BLaER1 treated with 17β-estradiol and CSF1 and Interleukin-3, amounts not matched to agents 10 nM and 100 nM (cell line): Measurements from ENCODE around the gene POLR2A.
A peak's percentile ranks its signal among the peaks of the same experiment; 100 is the strongest.

Experiments
- H3K27ac ChIP-seq, 11 experiments: shearing (Covaris generic); formaldehyde crosslinking; 2 replicates each; pipeline ENCODE4 v1.8.1; 2022
- H3K27me3 ChIP-seq, 11 experiments: shearing (Covaris generic); formaldehyde crosslinking; 2 replicates each; pipeline ENCODE4 v1.8.1; 2022
- H3K36me3 ChIP-seq, 11 experiments: shearing (Covaris generic); formaldehyde crosslinking; 2 replicates each; pipeline ENCODE4 v1.8.1; 2022
- H3K4me1 ChIP-seq, 10 experiments: shearing (Covaris generic); formaldehyde crosslinking; 2 replicates each; pipeline ENCODE4 v1.8.1; 2022
- H3K4me2 ChIP-seq, 11 experiments: shearing (Covaris generic); formaldehyde crosslinking; 2 replicates each; pipeline ENCODE4 v1.8.1; 2022
- H3K4me3 ChIP-seq, 10 experiments: shearing (Covaris generic); formaldehyde crosslinking; 2 replicates each; pipeline ENCODE4 v1.8.1; 2022
- H3K9ac ChIP-seq, 11 experiments: shearing (Covaris generic); formaldehyde crosslinking; 2 replicates each; pipeline ENCODE4 v1.8.1; 2022
- H3K9me3 ChIP-seq, 11 experiments: shearing (Covaris generic); formaldehyde crosslinking; replicated peaks in 1 of 11; 2 replicates each; pipeline ENCODE4 v1.8.1; 2022
- H4K20me1 ChIP-seq, 11 experiments: shearing (Covaris generic); formaldehyde crosslinking; 2 replicates each; pipeline ENCODE4 v1.8.1; 2022
- Cebpa-rat ChIP-seq, 11 experiments: shearing (Covaris generic); IDR thresholded peaks; 2 replicates each; pipeline ENCODE4 v1.8.1; 2022

The POLR2A gene

DNA sequence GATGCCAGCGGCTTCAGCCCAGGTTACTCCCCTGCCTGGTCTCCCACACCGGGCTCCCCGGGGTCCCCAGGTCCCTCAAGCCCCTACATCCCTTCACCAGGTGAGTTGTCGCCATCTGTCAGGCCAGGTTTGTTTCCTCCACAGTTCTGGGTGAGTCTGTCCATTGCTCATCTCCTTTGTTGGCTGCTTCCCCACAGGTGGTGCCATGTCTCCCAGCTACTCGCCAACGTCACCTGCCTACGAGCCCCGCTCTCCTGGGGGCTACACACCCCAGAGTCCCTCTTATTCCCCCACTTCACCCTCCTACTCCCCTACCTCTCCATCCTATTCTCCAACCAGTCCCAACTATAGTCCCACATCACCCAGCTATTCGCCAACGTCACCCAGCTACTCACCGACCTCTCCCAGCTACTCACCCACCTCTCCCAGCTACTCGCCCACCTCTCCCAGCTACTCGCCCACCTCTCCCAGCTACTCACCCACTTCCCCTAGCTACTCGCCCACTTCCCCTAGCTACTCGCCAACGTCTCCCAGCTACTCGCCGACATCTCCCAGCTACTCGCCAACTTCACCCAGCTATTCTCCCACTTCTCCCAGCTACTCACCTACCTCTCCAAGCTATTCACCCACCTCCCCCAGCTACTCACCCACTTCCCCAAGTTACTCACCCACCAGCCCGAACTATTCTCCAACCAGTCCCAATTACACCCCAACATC, 28.8 kb downstream of the POLR2A start:
- peaks cover 0 to 54% (median 43%) of the 10 kb centered on the region in 11 experiments; a peak in 18 of 22 replicates for H4K20me1 ChIP-seq
- no peaks in the 10 kb centered on the region for H3K27me3 ChIP-seq
- H3K36me3 ChIP-seq: peaks cover 62 to 91% (median 79%) of the 10 kb centered on the region in 11 experiments
- no peak overlapping the region for H3K4me3 ChIP-seq
- TF ChIP-seq Cebpa-rat (IDR thresholded peaks at IDR 0.05): no peak
- H3K27ac ChIP-seq: no peak overlapping the region
- no peaks in the 10 kb centered on the region for H3K9me3 ChIP-seq
- H3K4me2 ChIP-seq: no peak overlapping the region
- no peak overlapping the region; a peak in 1 of 22 replicates for H3K9ac ChIP-seq
- H3K4me1 ChIP-seq: peaks cover 0 to 33% (median 21%) of the 10 kb centered on the region in 10 experiments; a peak in 17 of 20 replicates

DNA sequence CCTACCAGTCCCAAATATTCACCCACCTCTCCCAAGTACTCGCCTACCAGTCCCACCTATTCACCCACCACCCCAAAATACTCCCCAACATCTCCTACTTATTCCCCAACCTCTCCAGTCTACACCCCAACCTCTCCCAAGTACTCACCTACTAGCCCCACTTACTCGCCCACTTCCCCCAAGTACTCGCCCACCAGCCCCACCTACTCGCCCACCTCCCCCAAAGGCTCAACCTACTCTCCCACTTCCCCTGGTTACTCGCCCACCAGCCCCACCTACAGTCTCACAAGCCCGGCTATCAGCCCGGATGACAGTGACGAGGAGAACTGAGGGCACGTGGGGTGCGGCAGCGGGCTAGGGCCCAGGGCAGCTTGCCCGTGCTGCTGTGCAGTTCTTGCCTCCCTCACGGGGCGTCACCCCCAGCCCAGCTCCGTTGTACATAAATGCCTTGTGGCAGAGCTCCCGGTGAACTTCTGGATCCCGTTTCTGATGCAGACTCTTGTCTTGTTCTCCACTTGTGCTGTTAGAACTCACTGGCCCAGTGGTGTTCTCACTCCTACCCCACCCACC, 29.8 kb downstream of the POLR2A start:
- peaks cover 0 to 33% (median 21%) of the 10 kb centered on the region in 10 experiments; a peak in 17 of 20 replicates for H3K4me1 ChIP-seq
- H3K4me3 ChIP-seq: no peak overlapping the region
- peaks cover 52 to 89% (median 70%) of the 10 kb centered on the region in 11 experiments for H3K36me3 ChIP-seq
- no peak overlapping the region for H3K4me2 ChIP-seq
- H3K9me3 ChIP-seq: no peaks in the 10 kb centered on the region
- H3K27ac ChIP-seq: peak overlapping the region in 1 of 11 experiments; percentile 6; a peak in 2 of 22 replicates
- H3K27me3 ChIP-seq: no peaks in the 10 kb centered on the region
- H3K9ac ChIP-seq: no peak overlapping the region
- TF ChIP-seq Cebpa-rat (IDR thresholded peaks at IDR 0.05): no peak
- peaks cover 0 to 50% (median 42%) of the 10 kb centered on the region in 11 experiments; a peak in 18 of 22 replicates for H4K20me1 ChIP-seq

DNA sequence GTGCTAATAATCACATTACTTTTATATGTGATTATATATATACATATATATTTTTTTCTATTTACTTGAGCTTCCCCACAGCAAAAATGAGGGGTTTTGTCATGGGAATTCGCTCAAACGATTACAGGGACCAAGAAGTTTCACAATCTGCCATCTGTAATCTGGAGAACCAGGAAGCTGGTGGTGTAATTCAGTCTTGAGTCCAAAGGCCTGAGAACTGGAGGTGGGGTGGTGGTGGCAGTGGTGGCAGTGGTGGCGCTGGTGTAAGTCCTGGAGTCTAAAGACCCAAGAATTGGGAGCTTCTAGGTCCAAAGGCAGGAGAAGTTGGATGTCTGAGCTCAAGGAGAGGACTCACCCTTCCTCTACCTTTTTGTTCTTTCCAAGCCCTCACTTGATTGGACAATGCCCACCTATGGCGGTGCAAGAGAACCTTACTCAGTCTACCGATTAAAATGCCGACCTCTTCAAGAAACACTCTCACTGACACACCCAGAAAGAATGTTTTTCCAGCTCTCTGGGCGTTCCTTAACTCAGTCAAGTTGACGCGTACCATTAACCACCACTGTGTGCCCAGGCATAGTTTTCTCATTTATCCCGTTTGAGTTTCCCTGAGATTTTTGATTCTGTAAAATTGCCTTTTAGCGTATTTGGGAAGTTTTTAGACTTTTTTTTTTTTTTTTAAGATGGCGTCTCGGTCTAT, 31.9 kb downstream of the POLR2A start:
- Histone ChIP-seq H3K4me2 (peak overlapping the region in 9 of 11 experiments; percentile 31 to 72 (median 57); a peak in 17 of 22 replicates), H3K9ac (peak overlapping the region in 7 of 11 experiments; percentile 2 to 47 (median 21); a peak in 10 of 22 replicates), H3K36me3 (peaks cover 31 to 68% (median 49%) of the 10 kb centered on the region in 11 experiments), H3K27me3 (no peaks in the 10 kb centered on the region), H3K27ac (peak overlapping the region; percentile 13 to 66 (median 50); a peak in 18 of 22 replicates), H4K20me1 (peaks cover 0 to 35% (median 29%) of the 10 kb centered on the region in 11 experiments; a peak in 17 of 22 replicates), H3K4me1 (peaks cover 0 to 33% (median 21%) of the 10 kb centered on the region in 10 experiments; a peak in 17 of 20 replicates), H3K9me3 (no peaks in the 10 kb centered on the region), H3K4me3 (no peak overlapping the region; a peak in 1 of 20 replicates)
- peak in 2 of 11 experiments; percentile 21 to 25; a peak in 2 of 22 replicates for TF ChIP-seq Cebpa-rat (IDR thresholded peaks at IDR 0.05)

DNA sequence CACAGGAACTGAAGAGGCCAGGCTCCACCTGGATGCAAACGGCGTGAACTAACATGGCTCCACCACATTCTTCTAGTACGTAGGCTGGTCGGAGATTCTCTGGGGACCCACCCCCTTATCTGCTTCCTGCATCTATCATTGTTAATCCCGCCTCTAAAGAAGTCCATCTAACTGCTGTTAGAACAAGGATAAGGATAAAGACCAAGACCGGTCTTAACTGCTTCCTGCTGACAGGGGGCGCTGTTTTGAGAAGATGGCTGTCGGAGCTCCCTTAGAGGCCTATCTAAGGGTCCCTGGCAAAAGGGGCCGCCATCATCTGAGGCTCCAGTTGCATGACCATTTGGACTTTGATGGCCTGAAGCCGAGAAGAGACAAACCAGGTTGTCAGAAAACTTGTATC, 38.9 kb downstream of the POLR2A start:
- Histone ChIP-seq H3K27me3 (no peaks in the 10 kb centered on the region), H3K27ac (no peak overlapping the region), H3K36me3 (peaks cover 0 to 9% (median 4%) of the 10 kb centered on the region in 11 experiments; a peak in 3 of 22 replicates), H3K4me2 (no peak overlapping the region), H4K20me1 (no peaks in the 10 kb centered on the region), H3K9me3 (peaks cover 17 to 33% (median 21%) of the 10 kb centered on the region in 11 experiments), H3K4me3 (no peak overlapping the region), H3K4me1 (peaks cover 0 to 4% (median 0%) of the 10 kb centered on the region in 10 experiments; a peak in 1 of 20 replicates), H3K9ac (no peak overlapping the region)
- no peak for TF ChIP-seq Cebpa-rat (IDR thresholded peaks at IDR 0.05)

DNA sequence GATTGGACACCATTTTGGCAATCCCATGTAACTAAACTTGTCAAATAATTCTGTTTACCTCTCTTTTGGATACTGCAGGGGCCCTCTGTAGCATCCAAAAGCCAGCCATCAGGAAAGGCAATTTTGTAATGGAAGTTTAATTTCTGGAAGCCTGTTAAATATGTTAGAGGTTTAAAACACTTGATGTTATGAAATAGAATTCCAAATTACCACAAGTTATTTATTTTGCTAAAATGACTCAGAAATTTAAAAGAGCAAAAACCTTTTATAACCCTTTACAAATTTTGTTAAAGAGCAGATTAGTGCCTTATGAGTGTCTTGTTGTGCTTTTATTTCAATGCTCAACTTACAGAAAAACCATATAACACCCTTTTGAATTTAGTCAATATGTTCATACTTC, 44.7 kb downstream of the POLR2A start:
- TF ChIP-seq Cebpa-rat (IDR thresholded peaks at IDR 0.05): no peak
- H3K9ac ChIP-seq: no peak overlapping the region

DNA sequence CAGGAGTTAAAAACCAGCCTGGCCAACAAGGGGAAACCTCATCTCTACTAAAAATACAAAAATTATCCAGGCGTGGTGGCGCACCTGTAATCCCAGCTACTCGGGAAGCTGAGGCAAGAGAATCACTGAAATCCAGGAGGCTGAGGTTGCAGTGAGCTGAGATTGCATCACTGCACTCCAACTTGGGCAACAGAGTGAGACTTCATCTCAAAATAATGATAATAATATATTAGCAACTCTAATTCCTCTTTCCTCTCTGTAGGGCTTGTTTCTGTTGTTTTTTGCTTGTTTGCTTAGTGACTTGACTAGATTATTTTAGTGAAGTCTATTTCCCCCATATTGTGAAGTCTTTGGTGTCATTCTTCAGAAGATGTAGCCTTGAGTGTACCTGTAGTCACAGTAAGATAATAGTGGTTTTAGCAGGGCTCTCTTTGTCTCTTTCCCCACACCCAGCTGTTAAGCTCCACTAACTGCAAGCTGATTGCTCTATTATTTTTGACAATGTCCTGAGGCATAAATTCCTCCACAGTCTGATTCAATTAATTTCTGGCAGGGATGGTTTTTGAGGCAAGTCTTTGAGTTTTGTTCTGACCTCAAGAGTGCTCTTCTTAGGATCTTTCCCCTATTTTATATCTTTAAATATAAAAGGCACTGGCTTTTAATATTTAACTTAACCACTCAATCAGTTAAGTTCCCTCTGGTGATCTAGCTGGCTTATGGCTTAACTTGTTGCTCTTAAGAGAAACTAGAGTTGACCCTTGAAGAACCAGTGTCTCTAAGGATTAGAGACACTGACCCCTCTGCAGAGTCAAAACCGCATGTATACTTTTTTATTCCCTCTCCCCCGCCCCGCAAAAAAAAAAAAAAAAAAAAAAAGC, 46.1 kb downstream of the POLR2A start:
- Histone ChIP-seq H3K27ac (peak overlapping the region in 1 of 11 experiments; percentile 28; a peak in 2 of 22 replicates), H4K20me1 (no peaks in the 10 kb centered on the region), H3K4me3 (no peak overlapping the region), H3K27me3 (no peaks in the 10 kb centered on the region), H3K4me1 (peaks cover 0 to 13% (median 8%) of the 10 kb centered on the region in 10 experiments; a peak in 15 of 20 replicates), H3K9me3 (peaks cover 17 to 34% (median 27%) of the 10 kb centered on the region in 11 experiments), H3K9ac (no peak overlapping the region), H3K36me3 (peaks cover 0 to 8% (median 0%) of the 10 kb centered on the region in 11 experiments; a peak in 2 of 22 replicates), H3K4me2 (peak overlapping the region in 6 of 11 experiments; percentile 15 to 46 (median 36); a peak in 8 of 22 replicates)
- TF ChIP-seq Cebpa-rat (IDR thresholded peaks at IDR 0.05): peak in 2 of 11 experiments; percentile 10 to 18; a peak in 3 of 22 replicates

More for the DNA sequence above, 44.7 kb downstream of the POLR2A start:
- Histone ChIP-seq H3K27ac (no peak overlapping the region), H3K4me2 (no peak overlapping the region), H3K9me3 (peaks cover 17 to 39% (median 27%) of the 10 kb centered on the region in 11 experiments), H3K4me3 (no peak overlapping the region), H3K36me3 (peaks cover 0 to 8% (median 0%) of the 10 kb centered on the region in 11 experiments; a peak in 2 of 22 replicates), H3K27me3 (no peaks in the 10 kb centered on the region), H4K20me1 (no peaks in the 10 kb centered on the region), H3K4me1 (peaks cover 0 to 13% (median 8%) of the 10 kb centered on the region in 10 experiments; a peak in 15 of 20 replicates)

DNA sequence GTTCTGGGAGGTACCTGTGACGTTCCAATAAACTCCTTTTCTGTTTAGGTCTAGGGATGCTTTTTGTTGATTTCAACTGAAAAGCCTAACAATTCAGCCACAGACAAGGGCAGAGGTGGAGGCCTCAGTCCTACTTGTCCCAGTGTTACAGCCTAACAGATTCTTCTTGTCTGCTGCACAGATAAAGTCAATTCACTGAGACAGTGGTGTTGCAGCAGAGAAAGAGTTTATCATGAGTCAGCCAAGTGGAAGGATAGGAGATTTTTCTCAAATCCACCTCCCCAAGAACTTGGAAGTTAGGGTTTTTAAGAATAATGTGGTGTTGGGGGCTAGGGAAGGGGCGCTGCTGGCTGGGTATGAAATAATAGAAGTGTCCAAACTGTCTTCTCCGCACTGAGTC, 53.9 kb downstream of the POLR2A start:
- no peak overlapping the region for H3K4me3 ChIP-seq

More for the DNA sequence above, 53.9 kb downstream of the POLR2A start:
- Histone ChIP-seq H3K9me3 (peaks cover 18 to 27% (median 23%) of the 10 kb centered on the region in 11 experiments), H3K27ac (no peak overlapping the region), H4K20me1 (no peaks in the 10 kb centered on the region), H3K9ac (no peak overlapping the region), H3K4me2 (no peak overlapping the region), H3K4me1 (peaks cover 0 to 23% (median 13%) of the 10 kb centered on the region in 10 experiments; a peak in 16 of 20 replicates), H3K27me3 (no peaks in the 10 kb centered on the region), H3K36me3 (peaks cover 0 to 4% (median 0%) of the 10 kb centered on the region in 11 experiments; a peak in 2 of 22 replicates)
- no peak for TF ChIP-seq Cebpa-rat (IDR thresholded peaks at IDR 0.05)
